Tibial nerve (tissue), 4 donors: ENCODE data around the gene OR5AS1.
"Not testable (repeated sequence)": the region's sequence is repeated elsewhere in the genome, so short reads cannot be mapped to it uniquely, and the experiment has no call there.

Source experiments
- EP300 ChIP-seq, 2 donors: sonication (generic); formaldehyde crosslinking; IDR thresholded peaks; one replicate each; pipeline ENCODE4 v1.6.1; 2017; ENCODE audit warnings: antibody characterized with exemption in 2 of 2, mild to moderate bottlenecking in 1 of 2
- POLR2A ChIP-seq, 2 donors: fragments of 450-650 bp; IDR thresholded peaks; one replicate each; pipeline ENCODE4 v1.6.1; 2017; ENCODE audit warnings: antibody characterized with exemption in 2 of 2, mild to moderate bottlenecking in 2 of 2, moderate library complexity in 2 of 2
- TF ChIP-seq, protein P1 (sequence below), 5 experiments: fragments of 200-600 bp in 3 of 5; fragments of 450-650 bp in 2 of 5; sonication (generic) in 3 of 5; IDR thresholded peaks; one replicate each; pipeline ENCODE4 v1.5.1; 2016 to 2019; ENCODE audit warnings: antibody characterized with exemption in 5 of 5, mild to moderate bottlenecking in 3 of 5, moderate library complexity in 2 of 5

DNA sequence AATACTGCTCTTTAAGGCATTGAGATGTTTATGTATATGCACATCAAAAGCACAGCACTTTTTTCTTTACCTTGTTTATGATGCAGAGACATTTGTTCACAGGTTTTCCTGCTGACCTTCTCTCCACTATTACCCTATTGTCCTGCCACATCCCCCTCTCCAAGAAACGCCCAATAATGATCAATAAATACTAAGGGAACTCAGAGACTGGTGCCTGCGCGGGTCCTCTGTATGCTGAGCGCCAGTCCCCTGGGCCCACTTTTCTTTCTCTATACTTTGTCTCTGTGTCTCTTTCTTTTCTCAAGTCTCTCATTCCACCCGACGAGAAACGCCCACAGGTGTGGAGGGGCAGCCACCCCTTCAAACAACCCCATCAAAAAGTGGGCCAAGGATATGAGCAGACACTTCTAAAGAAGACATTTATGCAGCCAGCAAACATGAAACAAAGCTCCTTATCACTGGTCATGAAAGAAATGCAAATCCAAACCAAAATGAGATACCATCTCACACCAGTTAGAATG lies 30.9 kb downstream of the OR5AS1 start:
- TF ChIP-seq, protein P1, sequence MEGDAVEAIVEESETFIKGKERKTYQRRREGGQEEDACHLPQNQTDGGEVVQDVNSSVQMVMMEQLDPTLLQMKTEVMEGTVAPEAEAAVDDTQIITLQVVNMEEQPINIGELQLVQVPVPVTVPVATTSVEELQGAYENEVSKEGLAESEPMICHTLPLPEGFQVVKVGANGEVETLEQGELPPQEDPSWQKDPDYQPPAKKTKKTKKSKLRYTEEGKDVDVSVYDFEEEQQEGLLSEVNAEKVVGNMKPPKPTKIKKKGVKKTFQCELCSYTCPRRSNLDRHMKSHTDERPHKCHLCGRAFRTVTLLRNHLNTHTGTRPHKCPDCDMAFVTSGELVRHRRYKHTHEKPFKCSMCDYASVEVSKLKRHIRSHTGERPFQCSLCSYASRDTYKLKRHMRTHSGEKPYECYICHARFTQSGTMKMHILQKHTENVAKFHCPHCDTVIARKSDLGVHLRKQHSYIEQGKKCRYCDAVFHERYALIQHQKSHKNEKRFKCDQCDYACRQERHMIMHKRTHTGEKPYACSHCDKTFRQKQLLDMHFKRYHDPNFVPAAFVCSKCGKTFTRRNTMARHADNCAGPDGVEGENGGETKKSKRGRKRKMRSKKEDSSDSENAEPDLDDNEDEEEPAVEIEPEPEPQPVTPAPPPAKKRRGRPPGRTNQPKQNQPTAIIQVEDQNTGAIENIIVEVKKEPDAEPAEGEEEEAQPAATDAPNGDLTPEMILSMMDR (IDR thresholded peaks at IDR 0.05): not testable (repeated sequence)
- not testable (repeated sequence) for TF ChIP-seq EP300, POLR2A (IDR thresholded peaks at IDR 0.05)
